ENCODE measurements around the gene MARVELD3. TPM values are rescaled to one million over a fixed set of nuclear protein-coding genes. Genes with fewer than 3 reads are reported as not detected.

The MARVELD3 gene
- total and polyA plus RNA-seq, 2 donors from 2014 or later: 10.3 to 10.6 TPM

DNA sequence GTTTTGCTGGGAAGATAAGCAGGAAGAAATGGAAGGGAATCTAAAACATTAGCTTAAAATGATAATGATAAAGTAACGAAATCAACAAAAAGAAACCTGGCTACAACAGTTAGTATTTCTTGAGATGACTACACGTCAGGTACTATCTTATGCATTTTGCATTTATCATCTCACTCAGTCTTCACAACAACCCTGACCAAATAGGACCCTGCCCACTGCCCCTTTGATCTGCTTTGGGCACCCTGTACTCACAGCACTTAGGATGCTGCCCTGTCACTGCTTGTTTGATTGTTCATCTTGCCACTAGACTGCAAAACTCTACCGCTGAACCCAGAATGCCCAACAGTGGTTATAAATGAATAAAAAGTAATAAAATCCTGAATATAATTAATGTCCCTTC lies 45.2 kb downstream of the MARVELD3 start:
- FAIRE-seq: no peak
- no peaks in the 10 kb centered on the region for H3K27me3 ChIP-seq (ENCODE audit: control insufficient read depth, insufficient read depth, low read length)
- intact Hi-C loops (cut with DNase I): no loop called here
- no peak overlapping the region for H3K27ac ChIP-seq (ENCODE audit: low read depth in 2 of 2, low read length in 2 of 2)
- H3K9ac ChIP-seq (ENCODE audit: low read length in 3 of 3): no peak overlapping the region
- peaks cover 2 to 9% (median 9%) of the 10 kb centered on the region in 3 donors for H3K36me3 ChIP-seq (ENCODE audit: control insufficient read depth in 2 of 3, insufficient read depth in 3 of 3, low read length in 3 of 3)
- no peaks in the 10 kb centered on the region for H3K9me3 ChIP-seq (ENCODE audit: control insufficient read depth in 2 of 3, insufficient read depth in 1 of 3, low read length in 3 of 3)
- DNase-seq: no peak
- TF ChIP-seq, protein P1, sequence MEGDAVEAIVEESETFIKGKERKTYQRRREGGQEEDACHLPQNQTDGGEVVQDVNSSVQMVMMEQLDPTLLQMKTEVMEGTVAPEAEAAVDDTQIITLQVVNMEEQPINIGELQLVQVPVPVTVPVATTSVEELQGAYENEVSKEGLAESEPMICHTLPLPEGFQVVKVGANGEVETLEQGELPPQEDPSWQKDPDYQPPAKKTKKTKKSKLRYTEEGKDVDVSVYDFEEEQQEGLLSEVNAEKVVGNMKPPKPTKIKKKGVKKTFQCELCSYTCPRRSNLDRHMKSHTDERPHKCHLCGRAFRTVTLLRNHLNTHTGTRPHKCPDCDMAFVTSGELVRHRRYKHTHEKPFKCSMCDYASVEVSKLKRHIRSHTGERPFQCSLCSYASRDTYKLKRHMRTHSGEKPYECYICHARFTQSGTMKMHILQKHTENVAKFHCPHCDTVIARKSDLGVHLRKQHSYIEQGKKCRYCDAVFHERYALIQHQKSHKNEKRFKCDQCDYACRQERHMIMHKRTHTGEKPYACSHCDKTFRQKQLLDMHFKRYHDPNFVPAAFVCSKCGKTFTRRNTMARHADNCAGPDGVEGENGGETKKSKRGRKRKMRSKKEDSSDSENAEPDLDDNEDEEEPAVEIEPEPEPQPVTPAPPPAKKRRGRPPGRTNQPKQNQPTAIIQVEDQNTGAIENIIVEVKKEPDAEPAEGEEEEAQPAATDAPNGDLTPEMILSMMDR (IDR thresholded peaks at IDR 0.05; ENCODE audit: borderline replicate concordance, extremely low read depth, insufficient read depth): no peak
- peak overlapping the region in 2 of 3 donors; percentile 29 to 35 for H3K4me3 ChIP-seq (ENCODE audit: low read length in 3 of 3)
- H3K4me1 ChIP-seq (ENCODE audit: control insufficient read depth in 2 of 3, insufficient read depth in 2 of 3, low read depth in 1 of 3, low read length in 3 of 3): no peaks in the 10 kb centered on the region

DNA sequence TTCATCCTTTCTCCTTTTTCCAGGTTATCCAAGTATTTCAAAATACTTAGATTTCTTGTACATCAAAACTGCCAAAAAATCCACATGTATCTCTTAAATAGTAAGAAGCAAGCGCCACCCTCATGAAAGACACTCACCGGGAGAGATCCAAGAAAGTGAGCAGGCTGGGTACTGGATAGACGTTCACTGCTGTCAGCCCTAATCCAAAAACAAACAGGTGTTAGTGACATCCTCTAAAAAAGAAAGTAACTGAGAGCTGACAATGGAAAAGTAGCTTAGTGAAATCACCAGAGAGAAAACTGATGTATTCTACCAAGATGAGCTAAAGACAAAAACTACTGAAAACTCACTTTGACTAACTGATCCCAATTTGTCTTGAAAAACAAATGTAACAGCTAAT lies 46.1 kb downstream of the MARVELD3 start:
- no peak for FAIRE-seq
- no peaks in the 10 kb centered on the region for H3K4me1 ChIP-seq (ENCODE audit: control insufficient read depth in 2 of 3, insufficient read depth in 2 of 3, low read depth in 1 of 3, low read length in 3 of 3)

DNA sequence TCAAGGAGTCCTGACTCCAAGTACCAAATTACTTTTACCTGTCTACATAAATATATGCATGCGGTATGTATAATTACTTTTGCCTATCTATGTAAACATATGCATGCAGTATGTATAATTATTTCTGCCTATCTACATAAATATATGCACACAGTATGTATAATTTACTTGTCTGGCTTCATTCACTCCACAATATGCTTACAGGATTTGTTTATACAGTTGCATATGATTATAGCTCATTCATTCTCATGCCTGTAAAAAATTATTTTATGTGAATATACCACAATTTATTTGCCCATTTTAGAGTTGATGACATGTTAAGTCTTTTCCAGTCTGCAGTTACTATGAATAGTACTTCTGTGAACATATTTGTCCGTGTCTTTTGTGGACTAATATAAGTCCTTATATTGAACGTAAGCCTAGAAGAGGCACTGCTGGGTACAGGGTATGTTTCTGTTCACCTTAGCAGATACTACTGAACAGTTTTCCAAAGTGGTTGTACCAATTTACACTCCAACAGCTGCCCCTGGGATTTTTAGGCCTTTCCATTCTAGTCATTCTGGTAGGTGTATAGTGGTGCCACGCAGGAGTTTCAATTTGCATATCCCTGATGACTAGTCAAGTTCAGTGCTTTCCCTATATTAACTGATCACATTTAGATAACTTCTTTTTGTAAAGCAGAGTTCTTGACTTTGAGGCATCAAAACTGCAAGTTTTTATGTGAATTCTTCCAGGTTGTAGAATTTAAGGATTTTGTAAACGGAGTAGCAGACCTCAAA lies 47.0 kb downstream of the MARVELD3 start:
- Histone ChIP-seq H3K9ac (ENCODE audit: low read length in 3 of 3) (no peak overlapping the region), H3K4me3 (ENCODE audit: low read length in 3 of 3) (no peak overlapping the region), H3K27me3 (ENCODE audit: control insufficient read depth, insufficient read depth, low read length) (no peaks in the 10 kb centered on the region), H3K36me3 (ENCODE audit: control insufficient read depth in 2 of 3, insufficient read depth in 3 of 3, low read length in 3 of 3) (peaks cover 2 to 12% (median 9%) of the 10 kb centered on the region in 3 donors), H3K9me3 (ENCODE audit: control insufficient read depth in 2 of 3, insufficient read depth in 1 of 3, low read length in 3 of 3) (no peaks in the 10 kb centered on the region), H3K4me1 (ENCODE audit: control insufficient read depth in 2 of 3, insufficient read depth in 2 of 3, low read depth in 1 of 3, low read length in 3 of 3) (no peaks in the 10 kb centered on the region), H3K27ac (ENCODE audit: low read depth in 2 of 2, low read length in 2 of 2) (no peak overlapping the region)
- intact Hi-C loops (cut with DNase I): no loop called here
- TF ChIP-seq, protein P1 (IDR thresholded peaks at IDR 0.05; ENCODE audit: borderline replicate concordance, extremely low read depth, insufficient read depth): no peak
- no peak for FAIRE-seq
- no peak for DNase-seq

More for the DNA sequence above, 46.1 kb downstream of the MARVELD3 start:
- no peak overlapping the region for H3K9ac ChIP-seq (ENCODE audit: low read length in 3 of 3)
- TF ChIP-seq, protein P1 (IDR thresholded peaks at IDR 0.05; ENCODE audit: borderline replicate concordance, extremely low read depth, insufficient read depth): no peak
- intact Hi-C loops (cut with DNase I): no loop called here
- H3K27ac ChIP-seq (ENCODE audit: low read depth in 2 of 2, low read length in 2 of 2): no peak overlapping the region
- no peaks in the 10 kb centered on the region for H3K9me3 ChIP-seq (ENCODE audit: control insufficient read depth in 2 of 3, insufficient read depth in 1 of 3, low read length in 3 of 3)
- no peak for DNase-seq
- peaks cover 2 to 12% (median 9%) of the 10 kb centered on the region in 3 donors for H3K36me3 ChIP-seq (ENCODE audit: control insufficient read depth in 2 of 3, insufficient read depth in 3 of 3, low read length in 3 of 3)
- H3K27me3 ChIP-seq (ENCODE audit: control insufficient read depth, insufficient read depth, low read length): no peaks in the 10 kb centered on the region
- peak overlapping the region in 1 of 3 donors; percentile 2 for H3K4me3 ChIP-seq (ENCODE audit: low read length in 3 of 3)
